ENCODE measurements around the gene NIT1. TPM values are rescaled to one million over a fixed set of nuclear protein-coding genes. Genes with fewer than 3 reads are reported as not detected.

The NIT1 gene
- total and polyA plus RNA-seq, 9 of the 15 experiments (the other 6 are each of a cell fraction or from before 2014, with no cell fraction given): 18.4 to 76.0 (median 33.7) TPM

- TF ChIP-seq REST (IDR thresholded peaks at IDR 0.05; ENCODE audit: borderline replicate concordance): peak; percentile 19; the same call in 1 of the 2 replicates
- TF ChIP-seq REST (CRISPR knock-in tag; IDR thresholded peaks at IDR 0.05; ENCODE audit: low read depth): no peak
- TF ChIP-seq PURB (CRISPR knock-in tag; IDR thresholded peaks at IDR 0.05; ENCODE audit: low read depth): no peak
- TF ChIP-seq ETV6 (IDR thresholded peaks at IDR 0.05; ENCODE audit: borderline replicate concordance in 1 of 2, low read depth in 2 of 2, low read length in 1 of 2): no peak
- no peak for TF ChIP-seq ETV6 (CRISPR knock-in tag; IDR thresholded peaks at IDR 0.05; ENCODE audit: borderline replicate concordance)
- TF ChIP-seq ZBTB33 (CRISPR knock-in tag; IDR thresholded peaks at IDR 0.05): no peak
- TF ChIP-seq GMEB1 (CRISPR knock-in tag; IDR thresholded peaks at IDR 0.05): no peak
- TF ChIP-seq SPI1 (IDR thresholded peaks at IDR 0.05; ENCODE audit: borderline replicate concordance, low read depth, low read length): no peak
- no peak for TF ChIP-seq SREBF1 (IDR thresholded peaks at IDR 0.05; ENCODE audit: borderline replicate concordance, low read depth, low read length)
- no peak for TF ChIP-seq CEBPZ (IDR thresholded peaks at IDR 0.05; ENCODE audit: borderline replicate concordance, low read depth, low read length)
- TF ChIP-seq ZFP30 (CRISPR knock-in tag; IDR thresholded peaks at IDR 0.05; ENCODE audit: borderline replicate concordance): no peak
Observed at GRCh38 chr1:161082996-161083747, 34.7 kb upstream of the NIT1 start (continued).

All from K562 (cell line).